ENCODE results near the gene RNF14.

DNA sequence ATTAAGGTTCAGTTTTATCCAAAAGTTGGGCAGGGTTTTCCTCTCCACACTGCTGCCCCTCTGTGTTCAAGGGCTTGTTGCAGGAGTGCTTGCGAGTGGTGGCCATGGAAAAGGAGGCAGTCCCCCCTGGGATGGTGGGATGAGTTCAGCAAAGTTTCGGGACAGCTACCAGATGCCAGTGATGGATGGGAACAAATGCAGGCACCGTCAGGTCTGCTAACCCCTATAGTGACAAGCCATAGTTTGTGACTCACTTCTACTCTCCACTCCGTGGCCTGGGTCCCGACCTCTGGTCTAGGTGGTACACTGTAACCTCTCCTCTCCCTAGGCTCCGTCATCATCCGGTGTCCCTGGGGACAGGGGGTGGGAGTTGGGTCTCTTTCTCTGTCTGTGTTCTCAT, 3.8 kb upstream of the RNF14 start:
- TF ChIP-seq, protein P1, sequence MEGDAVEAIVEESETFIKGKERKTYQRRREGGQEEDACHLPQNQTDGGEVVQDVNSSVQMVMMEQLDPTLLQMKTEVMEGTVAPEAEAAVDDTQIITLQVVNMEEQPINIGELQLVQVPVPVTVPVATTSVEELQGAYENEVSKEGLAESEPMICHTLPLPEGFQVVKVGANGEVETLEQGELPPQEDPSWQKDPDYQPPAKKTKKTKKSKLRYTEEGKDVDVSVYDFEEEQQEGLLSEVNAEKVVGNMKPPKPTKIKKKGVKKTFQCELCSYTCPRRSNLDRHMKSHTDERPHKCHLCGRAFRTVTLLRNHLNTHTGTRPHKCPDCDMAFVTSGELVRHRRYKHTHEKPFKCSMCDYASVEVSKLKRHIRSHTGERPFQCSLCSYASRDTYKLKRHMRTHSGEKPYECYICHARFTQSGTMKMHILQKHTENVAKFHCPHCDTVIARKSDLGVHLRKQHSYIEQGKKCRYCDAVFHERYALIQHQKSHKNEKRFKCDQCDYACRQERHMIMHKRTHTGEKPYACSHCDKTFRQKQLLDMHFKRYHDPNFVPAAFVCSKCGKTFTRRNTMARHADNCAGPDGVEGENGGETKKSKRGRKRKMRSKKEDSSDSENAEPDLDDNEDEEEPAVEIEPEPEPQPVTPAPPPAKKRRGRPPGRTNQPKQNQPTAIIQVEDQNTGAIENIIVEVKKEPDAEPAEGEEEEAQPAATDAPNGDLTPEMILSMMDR (IDR thresholded peaks at IDR 0.05 in 2 of 3, conservative IDR thresholded peaks at IDR 0.05 in 1 of 3; ENCODE audit: control insufficient read depth in 2 of 3, extremely low read depth in 1 of 3, insufficient read depth in 1 of 3, low read depth in 3 of 3, low read length in 3 of 3), result no peak
- TF ChIP-seq NRF1 (conservative IDR thresholded peaks at IDR 0.05; ENCODE audit: low read depth, low read length) (no peak), POLR2A (IDR thresholded peaks at IDR 0.05; ENCODE audit: low read depth, low read length) (no peak), EZH2 (IDR thresholded peaks at IDR 0.05; ENCODE audit: borderline replicate concordance, control insufficient read depth, low read depth, low read length) (no peak), NFYA (IDR thresholded peaks at IDR 0.05; ENCODE audit: borderline replicate concordance, low read depth, low read length) (no peak), CREM (IDR thresholded peaks at IDR 0.05; ENCODE audit: low read depth) (no peak)
